NCI-H748 (cell line): ENCODE measurements around the gene GALNTL6.

Source experiments
- DNase-seq: peaks from one replicate; lab custom pipeline; 2025; ENCODE audit not compliant: unreplicated experiment; lab: John Stamatoyannopoulos, UW

Gene GALNTL6

GRCh38 chr4:172188248-172188988 is 375.2 kb downstream of the GALNTL6 start:
- DNase-seq = peak; percentile 83

DNA sequence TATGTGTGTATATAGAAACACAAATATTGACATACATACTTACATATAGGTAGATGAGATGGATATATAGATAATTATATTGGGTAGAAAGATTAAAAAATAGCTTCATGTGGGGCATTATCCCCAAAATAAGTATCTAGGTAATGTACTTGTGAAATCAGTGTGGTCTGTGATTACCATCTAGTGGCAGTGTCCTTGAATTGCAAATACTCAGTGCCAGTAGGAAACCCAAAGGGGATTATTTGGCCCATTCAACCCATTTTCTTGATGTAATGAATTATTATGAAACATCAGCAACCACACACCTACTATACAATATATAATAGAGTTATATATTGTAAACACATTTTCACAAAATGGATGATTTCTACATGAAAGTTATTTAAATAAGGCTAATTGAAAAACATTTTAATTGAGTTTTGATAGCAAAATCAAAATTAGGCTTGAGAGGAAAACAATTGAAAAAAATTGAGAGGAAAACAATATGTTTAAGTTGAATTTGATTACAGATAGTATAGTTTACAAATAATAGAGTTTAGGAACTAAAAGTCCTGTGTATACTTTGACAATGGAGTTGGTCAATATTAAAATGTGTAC is 389.4 kb downstream of the GALNTL6 start:
- DNase-seq = peak; percentile 64

GRCh38 chr4:172207258-172207657 is 394.1 kb downstream of the GALNTL6 start:
- DNase-seq = no peak

- DNase-seq = no peak
These were observed 394.7 kb downstream of the GALNTL6 start for GRCh38 chr4:172207886-172208285.

GRCh38 chr4:172220679-172221078 is 407.5 kb downstream of the GALNTL6 start:
- DNase-seq = no peak

- DNase-seq = no peak
These were observed 412.3 kb downstream of the GALNTL6 start for GRCh38 chr4:172225457-172225856.

DNA sequence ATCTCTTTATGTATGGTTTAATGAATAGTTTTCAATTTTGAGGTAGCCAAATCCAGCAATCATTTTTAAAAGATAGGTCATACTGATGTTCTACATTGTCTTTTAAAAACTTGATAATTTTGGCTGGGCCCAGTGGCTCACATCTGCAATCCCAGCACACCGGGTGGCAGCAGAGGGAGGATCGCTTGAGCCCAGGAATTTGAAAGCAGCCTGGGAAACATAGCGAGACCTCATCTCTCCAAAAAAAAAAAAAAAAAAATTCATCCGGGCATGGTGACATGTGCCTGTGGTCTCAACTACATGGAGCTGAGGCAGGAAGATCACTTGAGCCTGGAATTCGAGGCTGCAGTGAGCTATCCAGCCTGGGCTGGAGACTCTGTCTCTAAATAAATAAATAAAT is 419.8 kb downstream of the GALNTL6 start:
- peak; percentile 6 for DNase-seq

DNA sequence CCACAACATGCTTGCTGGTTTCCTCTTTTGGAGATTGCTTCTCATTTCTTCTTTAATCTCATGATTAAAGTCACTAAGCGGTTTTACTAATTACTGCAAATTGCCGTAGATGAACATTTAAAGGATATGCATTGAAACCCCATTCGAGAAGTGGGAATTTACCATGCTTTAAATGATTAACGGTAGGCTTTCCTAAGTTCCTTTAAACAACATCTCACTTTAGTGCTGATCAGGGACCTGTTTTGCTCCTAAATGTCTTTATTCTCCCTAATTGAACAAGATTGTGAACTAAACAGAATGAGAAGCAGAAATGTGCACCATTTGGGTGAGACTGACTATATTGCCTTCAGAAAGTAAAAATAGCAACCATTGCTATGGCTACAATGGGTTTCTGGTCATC is 430.3 kb downstream of the GALNTL6 start:
- no peak for DNase-seq

DNA sequence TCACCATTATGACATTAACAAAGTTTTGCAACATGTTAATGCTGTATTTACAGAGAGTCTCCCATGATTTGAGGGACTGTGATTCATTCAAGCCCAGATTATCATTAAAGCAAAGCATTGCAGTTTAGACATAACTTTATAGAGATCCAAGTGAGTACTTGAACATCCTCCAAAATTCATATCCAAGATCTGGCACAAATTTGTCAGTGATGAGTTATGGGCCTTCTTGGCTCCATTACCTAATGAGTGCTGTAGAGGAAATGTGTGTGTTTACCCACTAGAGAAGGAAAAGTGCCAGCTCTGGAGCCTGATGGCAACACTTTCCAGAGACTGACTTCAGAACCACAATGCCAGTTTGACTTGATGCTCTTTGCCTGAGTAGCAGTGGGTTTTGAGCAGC is 432.3 kb downstream of the GALNTL6 start:
- no peak for DNase-seq

- DNase-seq = no peak
These were observed 440.2 kb downstream of the GALNTL6 start for GRCh38 chr4:172253409-172253808.

GRCh38 chr4:172256820-172257219 is 443.6 kb downstream of the GALNTL6 start:
- no peak for DNase-seq

- DNase-seq = peak; percentile 83
These were observed 457.2 kb downstream of the GALNTL6 start for GRCh38 chr4:172270397-172270796.

- no peak for DNase-seq
These were observed 473.9 kb downstream of the GALNTL6 start for GRCh38 chr4:172287117-172287516.

GRCh38 chr4:172305698-172306097 is 492.5 kb downstream of the GALNTL6 start:
- no peak for DNase-seq

GRCh38 chr4:172308078-172308477 is 494.9 kb downstream of the GALNTL6 start:
- DNase-seq = no peak

DNA sequence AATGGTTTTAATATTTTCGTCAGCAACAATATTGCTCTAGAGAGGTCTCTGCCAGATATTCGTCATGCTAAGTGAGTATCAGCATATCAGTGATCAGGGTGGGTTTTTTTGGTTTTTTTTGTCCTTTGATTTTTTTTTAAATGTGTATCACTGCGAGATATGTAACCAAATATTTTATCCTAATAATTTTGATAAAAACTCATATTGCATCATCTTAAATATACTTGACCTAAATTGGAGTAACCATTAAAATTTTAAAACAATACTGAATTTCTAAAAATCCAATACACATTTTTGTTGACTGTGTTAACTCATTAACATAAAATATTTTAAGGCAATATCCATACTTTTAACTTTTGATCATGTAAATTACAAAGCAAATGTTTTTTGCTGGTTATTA is 498.5 kb downstream of the GALNTL6 start:
- no peak for DNase-seq

DNA sequence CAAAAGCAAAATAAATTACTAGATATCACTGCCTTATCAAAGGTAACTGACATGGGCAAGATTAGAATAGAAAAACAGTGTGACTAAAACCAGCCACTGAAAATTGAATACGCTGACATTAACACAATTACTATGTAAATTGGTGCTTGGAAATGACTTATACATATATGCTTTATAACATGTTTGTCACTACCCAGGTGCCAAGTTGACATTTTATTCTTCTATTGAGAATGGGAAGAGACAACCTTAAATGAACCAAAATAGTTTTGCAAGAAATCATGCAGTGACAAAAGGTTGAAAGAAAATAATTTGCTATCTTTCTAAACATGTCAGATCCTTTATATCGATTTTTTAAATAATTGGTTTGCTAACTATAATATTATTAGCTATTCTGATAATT is 510.1 kb downstream of the GALNTL6 start:
- DNase-seq = no peak

DNA sequence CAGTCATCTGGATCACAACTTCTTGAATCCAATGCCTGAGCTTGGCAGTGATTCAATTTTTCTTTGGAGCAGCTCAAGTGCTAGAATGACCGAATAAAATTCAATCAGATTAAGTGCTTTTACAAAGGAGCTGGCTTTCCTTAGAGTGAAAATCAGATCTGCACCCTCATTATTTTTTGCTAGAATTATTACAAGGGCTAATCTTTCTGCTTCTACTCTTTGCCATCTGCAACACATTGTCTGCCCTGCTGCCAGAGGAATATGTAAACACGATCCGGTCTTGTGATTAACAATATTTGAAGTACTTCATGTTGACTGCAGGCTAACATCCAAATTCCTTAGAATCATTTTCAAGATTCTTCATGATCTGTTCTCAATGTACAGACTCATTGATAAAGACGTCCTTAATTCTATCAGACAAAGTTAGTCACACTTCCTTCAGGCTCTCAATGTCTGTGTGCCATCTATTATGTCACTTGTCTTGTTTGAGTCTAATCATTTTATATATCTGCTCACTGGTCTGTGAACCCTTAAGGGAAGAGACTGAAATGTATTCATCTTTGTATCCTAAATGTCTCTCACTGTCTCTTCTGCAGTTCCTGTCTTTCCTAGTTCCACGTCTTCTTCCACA is 531.2 kb downstream of the GALNTL6 start:
- DNase-seq = peak; percentile 31

DNA sequence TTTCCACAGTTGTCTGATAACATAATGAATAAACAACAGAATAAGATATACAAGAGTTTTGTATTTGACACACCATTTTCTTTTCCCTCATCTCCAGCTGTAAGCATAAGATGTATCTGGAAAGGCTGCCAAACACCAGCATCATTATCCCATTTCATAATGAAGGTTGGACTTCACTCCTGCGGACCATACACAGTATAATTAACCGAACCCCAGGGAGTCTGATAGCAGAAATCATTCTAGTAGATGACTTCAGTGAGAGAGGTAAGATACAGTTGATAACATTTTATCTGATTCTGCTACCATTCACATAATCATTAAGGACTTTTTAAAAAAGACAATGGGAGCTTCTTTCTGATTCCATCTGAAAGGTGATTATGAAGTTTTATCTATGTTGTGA is 535.2 kb downstream of the GALNTL6 start:
- DNase-seq = peak; percentile 26

- DNase-seq = no peak
These were observed 539.2 kb downstream of the GALNTL6 start for GRCh38 chr4:172352356-172352755.

DNA sequence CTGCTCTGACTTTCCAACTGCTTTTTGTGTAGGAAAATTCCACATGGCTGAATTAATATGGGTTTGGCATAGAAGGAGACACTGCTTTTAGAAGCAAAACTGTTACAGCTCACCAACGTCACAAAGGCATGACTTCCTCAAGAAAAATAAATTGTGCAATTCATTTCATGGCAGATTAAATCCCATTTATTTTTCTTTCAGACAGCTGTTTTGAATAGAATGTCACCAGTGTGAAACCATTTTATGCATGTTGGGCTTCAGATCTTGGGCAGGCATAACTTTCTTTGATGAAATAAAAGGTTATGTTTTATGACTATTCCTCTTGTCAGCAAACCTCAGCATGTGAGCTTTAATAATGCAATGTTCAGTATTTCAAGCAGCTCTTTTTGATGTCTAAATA is 542.8 kb downstream of the GALNTL6 start:
- DNase-seq = no peak

- no peak for DNase-seq
These were observed 543.9 kb downstream of the GALNTL6 start for GRCh38 chr4:172357006-172357540.
